Fibroblast of villous mesenchyme (primary cell): ENCODE results near the gene CANX. TPM values are rescaled to one million over a fixed set of nuclear protein-coding genes. Genes with fewer than 3 reads are reported as not detected.
"Not testable (repeated sequence)": the region's sequence is repeated elsewhere in the genome, so short reads cannot be mapped to it uniquely, and the experiment has no call there.

ENCODE experiments used
- DNase-seq: peaks from one replicate; pipeline ENCODE4 v3.0.0-alpha.2; 2010; ENCODE audit warnings: low read depth
- H3K4me3 ChIP-seq: 2 replicates; pipeline ENCODE4 v1.5.1; 2011; ENCODE audit warnings: low read depth, mild to moderate bottlenecking, low read length
- CTCF ChIP-seq: IDR thresholded peaks from 2 replicates; pipeline ENCODE4 v1.5.1; 2012; ENCODE audit warnings: low read depth, mild to moderate bottlenecking, low read length; ENCODE audit not compliant: insufficient read depth
- total RNA-seq: library from RNA; depleted of rRNA; stranded (reverse); fragments of >200 nt; gene quantifications from 2 replicates; pipeline ENCODE4 v1.2.3, GENCODE V29; 2012

The CANX gene
- total RNA-seq, 1 donor = 886 TPM

- no peak for TF ChIP-seq CTCF
- DNase-seq = peak; percentile 49
- H3K4me3 ChIP-seq = peak overlapping the region; percentile 85
Measured at GRCh38 chr5:179732918-179733771, 34.4 kb downstream of the CANX start.

- peak overlapping the region; percentile 85 for H3K4me3 ChIP-seq
- no peak for DNase-seq
- no peak for TF ChIP-seq CTCF
Measured at GRCh38 chr5:179733772-179734126, 35.0 kb downstream of the CANX start.

GRCh38 chr5:179734536-179735164 lies 35.9 kb downstream of the CANX start:
- no peak for TF ChIP-seq CTCF
- DNase-seq = no peak
- H3K4me3 ChIP-seq = peak overlapping the region; percentile 85

- no peak overlapping the region for H3K4me3 ChIP-seq
- DNase-seq = no peak
- TF ChIP-seq CTCF = no peak
Measured at GRCh38 chr5:179738742-179739141, 40.0 kb downstream of the CANX start.

- not testable (repeated sequence) for H3K4me3 ChIP-seq, DNase-seq
Measured at GRCh38 chr5:179744106-179744505, 45.3 kb downstream of the CANX start.

GRCh38 chr5:179746872-179747271 lies 48.1 kb downstream of the CANX start:
- DNase-seq = no peak

More at GRCh38 chr5:179746872-179747271, 48.1 kb downstream of the CANX start:
- no peak for TF ChIP-seq CTCF
- no peak overlapping the region for H3K4me3 ChIP-seq
